ENCODE measurements around the gene ABCA1.
A peak's percentile ranks its signal among the peaks of the same experiment; 100 is the strongest.

ABCA1 gene

GRCh38 chr9:104842698-104843097 is 85.3 kb downstream of the ABCA1 start:
- DNase-seq (ENCODE audit: low spot score), result no peak

GRCh38 chr9:104841601-104842141 is 86.3 kb downstream of the ABCA1 start:
- DNase-seq (ENCODE audit: low spot score), result no peak

GRCh38 chr9:104838958-104839357 is 89.0 kb downstream of the ABCA1 start:
- no peak for DNase-seq (ENCODE audit: low spot score)

- no peak for DNase-seq (ENCODE audit: low spot score)
Observed at GRCh38 chr9:104836767-104837166, 91.2 kb downstream of the ABCA1 start.

- DNase-seq (ENCODE audit: low spot score), result no peak
Observed at GRCh38 chr9:104836235-104836634, 91.7 kb downstream of the ABCA1 start.

GRCh38 chr9:104835161-104835560 is 92.8 kb downstream of the ABCA1 start:
- DNase-seq (ENCODE audit: low spot score), result no peak

GRCh38 chr9:104833696-104834095 is 94.3 kb downstream of the ABCA1 start:
- DNase-seq (ENCODE audit: low spot score), result no peak

GRCh38 chr9:104831681-104832080 is 96.3 kb downstream of the ABCA1 start:
- peak; percentile 69 for DNase-seq (ENCODE audit: low spot score)

- no peak for DNase-seq (ENCODE audit: low spot score)
Observed at GRCh38 chr9:104826911-104827310, 101.0 kb downstream of the ABCA1 start.

GRCh38 chr9:104826079-104826775 is 101.7 kb downstream of the ABCA1 start:
- DNase-seq (ENCODE audit: low spot score), result no peak

GRCh38 chr9:104820336-104820735 is 107.6 kb downstream of the ABCA1 start:
- DNase-seq (ENCODE audit: low spot score), result no peak

- DNase-seq (ENCODE audit: low spot score), result no peak
Observed at GRCh38 chr9:104819033-104819432, 108.9 kb downstream of the ABCA1 start.

GRCh38 chr9:104817437-104817836 is 110.5 kb downstream of the ABCA1 start:
- no peak for DNase-seq (ENCODE audit: low spot score)

- no peak for DNase-seq (ENCODE audit: low spot score)
Observed at GRCh38 chr9:104815851-104816565, 111.9 kb downstream of the ABCA1 start.

GRCh38 chr9:104810421-104811339 is 117.3 kb downstream of the ABCA1 start:
- peak; percentile 22 for DNase-seq (ENCODE audit: low spot score)

- peak; percentile 63 for DNase-seq (ENCODE audit: low spot score)
Observed at GRCh38 chr9:104808035-104808614, 119.8 kb downstream of the ABCA1 start.

- DNase-seq (ENCODE audit: low spot score), result no peak
Observed at GRCh38 chr9:104805441-104805840, 122.5 kb downstream of the ABCA1 start.

GRCh38 chr9:104802906-104803305 is 125.0 kb downstream of the ABCA1 start:
- no peak for DNase-seq (ENCODE audit: low spot score)

- DNase-seq (ENCODE audit: low spot score), result no peak
Observed at GRCh38 chr9:104802110-104802509, 125.8 kb downstream of the ABCA1 start.

GRCh38 chr9:104800068-104800785 is 127.7 kb downstream of the ABCA1 start:
- no peak for DNase-seq (ENCODE audit: low spot score)
